Vagina (tissue), 2 donors: ENCODE data around the gene FAS.
A peak's percentile ranks its signal among the peaks of the same experiment; 100 is the strongest.

Source experiments
- CTCF ChIP-seq, 3 experiments: fragments of 450-650 bp in 2 of 3; fragments of 200-600 bp in 1 of 3; sonication (generic) in 1 of 3; IDR thresholded peaks; one replicate each; pipeline ENCODE4 v1.5.1; 2017 to 2019; ENCODE audit warnings: antibody characterized with exemption in 3 of 3, mild to moderate bottlenecking in 2 of 3, moderate library complexity in 2 of 3
- POLR2AphosphoS5 ChIP-seq, 2 donors: sonication (generic); formaldehyde crosslinking; IDR thresholded peaks; one replicate each; pipeline ENCODE4 v1.9.0; 2017; ENCODE audit warnings: antibody characterized with exemption in 2 of 2, mild to moderate bottlenecking in 2 of 2, low read depth in 1 of 2; ENCODE audit not compliant: insufficient read depth in 1 of 2

- peak in 1 of 2 donors; percentile 52 for TF ChIP-seq POLR2AphosphoS5 (IDR thresholded peaks at IDR 0.05; ENCODE audit: insufficient read depth in 1 of 2, low read depth in 1 of 2)
- TF ChIP-seq CTCF (IDR thresholded peaks at IDR 0.05) = no peak
These were observed 41.7 kb downstream of the FAS start for GRCh38 chr10:89032141-89032891.
